ENCODE measurements around the gene HIVEP3.

DNA sequence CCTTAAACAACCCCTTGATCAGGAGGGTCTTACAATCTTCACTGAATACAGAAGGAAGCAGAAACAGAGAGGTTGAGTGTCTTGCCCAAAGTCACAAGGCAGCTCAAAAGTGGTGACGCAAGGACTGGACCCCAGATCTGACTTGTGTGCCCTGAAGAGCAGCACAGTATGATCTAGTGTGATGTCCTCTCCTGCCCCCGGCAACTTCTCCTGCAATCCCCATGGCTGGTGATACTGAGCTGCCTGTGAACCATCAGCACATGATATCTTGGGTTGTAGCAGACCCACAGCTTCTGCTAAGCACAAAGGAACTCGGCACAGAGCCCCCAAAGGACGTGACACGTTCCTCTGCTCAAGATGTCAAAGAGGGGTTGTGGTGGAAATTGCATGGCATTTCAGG, 383.0 kb downstream of the HIVEP3 start:
- no peak for TF ChIP-seq EZH2 (IDR thresholded peaks at IDR 0.05; ENCODE audit: insufficient read depth, low read length)
- TF ChIP-seq, protein P1, sequence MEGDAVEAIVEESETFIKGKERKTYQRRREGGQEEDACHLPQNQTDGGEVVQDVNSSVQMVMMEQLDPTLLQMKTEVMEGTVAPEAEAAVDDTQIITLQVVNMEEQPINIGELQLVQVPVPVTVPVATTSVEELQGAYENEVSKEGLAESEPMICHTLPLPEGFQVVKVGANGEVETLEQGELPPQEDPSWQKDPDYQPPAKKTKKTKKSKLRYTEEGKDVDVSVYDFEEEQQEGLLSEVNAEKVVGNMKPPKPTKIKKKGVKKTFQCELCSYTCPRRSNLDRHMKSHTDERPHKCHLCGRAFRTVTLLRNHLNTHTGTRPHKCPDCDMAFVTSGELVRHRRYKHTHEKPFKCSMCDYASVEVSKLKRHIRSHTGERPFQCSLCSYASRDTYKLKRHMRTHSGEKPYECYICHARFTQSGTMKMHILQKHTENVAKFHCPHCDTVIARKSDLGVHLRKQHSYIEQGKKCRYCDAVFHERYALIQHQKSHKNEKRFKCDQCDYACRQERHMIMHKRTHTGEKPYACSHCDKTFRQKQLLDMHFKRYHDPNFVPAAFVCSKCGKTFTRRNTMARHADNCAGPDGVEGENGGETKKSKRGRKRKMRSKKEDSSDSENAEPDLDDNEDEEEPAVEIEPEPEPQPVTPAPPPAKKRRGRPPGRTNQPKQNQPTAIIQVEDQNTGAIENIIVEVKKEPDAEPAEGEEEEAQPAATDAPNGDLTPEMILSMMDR (IDR thresholded peaks at IDR 0.05; ENCODE audit: insufficient read depth, low read depth, low read length), result no peak

Data from astrocyte (in vitro differentiated cells and primary cell).